Trophoblast cell (in vitro differentiated cells and primary cell): ENCODE results near the gene TIMP2.

ENCODE experiments used
- DNase-seq, 2 donors: peaks; one replicate each; pipeline ENCODE4 v3.0.0-alpha.2; 2016
- H2AFZ ChIP-seq: 2 replicates; pipeline ENCODE4 v1.6.1; 2013; ENCODE audit warnings: low read length, moderate library complexity, mild to moderate bottlenecking; ENCODE audit not compliant: insufficient read depth, poor library complexity
- H2AK5ac ChIP-seq: 2 replicates; pipeline ENCODE4 v1.6.1; 2013; ENCODE audit warnings: mild to moderate bottlenecking, low read length
- H2BK120ac ChIP-seq: 2 replicates; pipeline ENCODE4 v1.6.1; 2013; ENCODE audit warnings: low read length, mild to moderate bottlenecking, moderate library complexity; ENCODE audit not compliant: insufficient read depth, poor library complexity
- H2BK12ac ChIP-seq: 2 replicates; pipeline ENCODE4 v1.6.1; 2013; ENCODE audit warnings: mild to moderate bottlenecking, low read length, moderate library complexity
- H2BK5ac ChIP-seq: 2 replicates; pipeline ENCODE4 v1.6.1; 2013; ENCODE audit warnings: low read length, low read depth, moderate library complexity, mild to moderate bottlenecking; ENCODE audit not compliant: poor library complexity
- H3K14ac ChIP-seq: 2 replicates; pipeline ENCODE4 v1.6.1; 2013; ENCODE audit warnings: mild to moderate bottlenecking, low read length
- H3K18ac ChIP-seq: 2 replicates; pipeline ENCODE4 v1.6.1; 2013; ENCODE audit warnings: mild to moderate bottlenecking, low read length
- H3K23ac ChIP-seq: 2 replicates; pipeline ENCODE4 v1.6.1; 2013; ENCODE audit warnings: low read length
- H3K27ac ChIP-seq: 2 replicates; pipeline ENCODE4 v1.5.1; 2013; ENCODE audit warnings: low read depth, mild to moderate bottlenecking, inconsistent platforms, low read length, moderate library complexity
- H3K27me3 ChIP-seq: 2 replicates; pipeline ENCODE4 v1.6.1; 2013; ENCODE audit warnings: inconsistent platforms, mild to moderate bottlenecking, low read length, moderate library complexity; ENCODE audit not compliant: insufficient read depth
- H3K36me3 ChIP-seq, 2 experiments: 1 replicate in 1 of 2; 2 replicates in 1 of 2; pipeline ENCODE4 v1.6.1; 2013; ENCODE audit warnings: low read length in 2 of 2, mild to moderate bottlenecking in 2 of 2, moderate library complexity in 1 of 2; ENCODE audit not compliant: insufficient read depth in 2 of 2, control insufficient read depth in 1 of 2
- H3K4ac ChIP-seq: 2 replicates; pipeline ENCODE4 v1.6.1; 2013; ENCODE audit warnings: low read depth, mild to moderate bottlenecking, low read length, moderate library complexity
- H3K4me1 ChIP-seq, 2 experiments: 1 replicate in 1 of 2; 2 replicates in 1 of 2; pipeline ENCODE4 v1.6.1; 2013; ENCODE audit warnings: low read length in 2 of 2, mild to moderate bottlenecking in 2 of 2, moderate library complexity in 1 of 2; ENCODE audit not compliant: insufficient read depth in 2 of 2, control insufficient read depth in 1 of 2
- H3K4me2 ChIP-seq: 2 replicates; pipeline ENCODE4 v1.6.1; 2013; ENCODE audit warnings: inconsistent platforms, mild to moderate bottlenecking, low read length, moderate library complexity
- H3K4me3 ChIP-seq: 2 replicates; pipeline ENCODE4 v1.5.1; 2013; ENCODE audit warnings: mild to moderate bottlenecking, low read depth, low read length, inconsistent platforms
- H3K79me1 ChIP-seq: one replicate; pipeline ENCODE4 v1.6.1; 2013; ENCODE audit warnings: low read length
- H3K79me2 ChIP-seq: 2 replicates; pipeline ENCODE4 v1.6.1; 2013; ENCODE audit warnings: low read length, mild to moderate bottlenecking; ENCODE audit not compliant: control insufficient read depth, insufficient read depth, poor library complexity
- H3K9ac ChIP-seq: 2 replicates; pipeline ENCODE4 v1.6.1; 2013; ENCODE audit warnings: mild to moderate bottlenecking, low read length
- H3K9me3 ChIP-seq: 2 replicates; pipeline ENCODE4 v1.6.1; 2013; ENCODE audit warnings: low read depth, mild to moderate bottlenecking, control low read depth, inconsistent platforms, low read length; ENCODE audit not compliant: insufficient read depth
- H4K12ac ChIP-seq: 2 replicates; pipeline ENCODE4 v1.6.1; 2013; ENCODE audit warnings: low read depth, mild to moderate bottlenecking, low read length, moderate library complexity
- H4K8ac ChIP-seq: 2 replicates; pipeline ENCODE4 v1.6.1; 2013; ENCODE audit warnings: low read depth, mild to moderate bottlenecking, low read length, moderate library complexity
- H4K91ac ChIP-seq: one replicate; pipeline ENCODE4 v1.6.1; 2013; ENCODE audit warnings: low read depth, mild to moderate bottlenecking, low read length, moderate library complexity
- WGBS: extraction: QIAGEN DNeasy Blood & Tissue Kit; methylation state at CpG from one replicate; pipeline ENCODE4 v1.1.7; 2013; ENCODE audit warnings: missing lambda C conversion rate; ENCODE audit not compliant: insufficient read length, insufficient coverage; ENCODE audit errors: extremely low coverage; 5-methylcytosine and 5-hydroxymethylcytosine counted together

Gene TIMP2

DNA sequence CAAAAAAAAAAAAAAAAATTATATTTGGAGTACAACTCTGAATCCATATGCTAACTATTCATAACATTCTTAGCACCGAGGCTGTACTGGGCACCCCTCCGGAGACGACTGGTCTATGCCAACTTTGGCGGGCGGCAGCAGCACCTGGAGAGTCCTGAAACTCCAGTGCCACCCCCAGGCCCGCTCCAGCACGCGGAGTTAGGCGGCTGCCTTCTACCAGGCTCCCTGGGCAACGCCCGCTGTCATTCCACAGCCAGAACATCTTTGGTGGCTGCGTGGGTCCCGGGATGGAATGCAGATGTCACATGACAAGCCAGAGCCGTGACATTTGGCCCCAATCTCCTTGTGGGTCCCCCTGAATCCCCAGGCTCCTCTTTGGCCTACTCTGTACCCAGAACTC is 6.2 kb downstream of the TIMP2 start:
- no peak overlapping the region for H2AFZ ChIP-seq
- peak overlapping the region; percentile 1 for H3K4ac ChIP-seq
- H3K27ac ChIP-seq, result no peak overlapping the region
- no peak overlapping the region for H3K4me2 ChIP-seq
- peaks cover 3% of the 10 kb centered on the region for H3K9me3 ChIP-seq
- H3K9ac ChIP-seq, result no peak overlapping the region
- H2BK120ac ChIP-seq, result no peak overlapping the region
- no peak overlapping the region for H4K91ac ChIP-seq
- H3K79me1 ChIP-seq, result peaks cover 4% of the 10 kb centered on the region
- no peak overlapping the region for H2BK5ac ChIP-seq
- no peak for DNase-seq
- no peaks in the 10 kb centered on the region for H3K27me3 ChIP-seq
- H3K36me3 ChIP-seq, result peaks cover 4 to 7% of the 10 kb centered on the region in 2 experiments
- H2AK5ac ChIP-seq, result no peak overlapping the region
- H3K4me3 ChIP-seq, result no peak overlapping the region
- H4K12ac ChIP-seq, result no peak overlapping the region
- H3K14ac ChIP-seq, result no peak overlapping the region
- H3K4me1 ChIP-seq, result peaks cover 20 to 23% of the 10 kb centered on the region in 2 experiments
- peaks cover 13% of the 10 kb centered on the region for H3K79me2 ChIP-seq
- H3K18ac ChIP-seq, result no peak overlapping the region
- H3K23ac ChIP-seq, result no peak overlapping the region
- WGBS, result no CpG with 5 or more reads among the region's 14 CpGs
- no peak overlapping the region for H2BK12ac ChIP-seq
- no peak overlapping the region for H4K8ac ChIP-seq

DNA sequence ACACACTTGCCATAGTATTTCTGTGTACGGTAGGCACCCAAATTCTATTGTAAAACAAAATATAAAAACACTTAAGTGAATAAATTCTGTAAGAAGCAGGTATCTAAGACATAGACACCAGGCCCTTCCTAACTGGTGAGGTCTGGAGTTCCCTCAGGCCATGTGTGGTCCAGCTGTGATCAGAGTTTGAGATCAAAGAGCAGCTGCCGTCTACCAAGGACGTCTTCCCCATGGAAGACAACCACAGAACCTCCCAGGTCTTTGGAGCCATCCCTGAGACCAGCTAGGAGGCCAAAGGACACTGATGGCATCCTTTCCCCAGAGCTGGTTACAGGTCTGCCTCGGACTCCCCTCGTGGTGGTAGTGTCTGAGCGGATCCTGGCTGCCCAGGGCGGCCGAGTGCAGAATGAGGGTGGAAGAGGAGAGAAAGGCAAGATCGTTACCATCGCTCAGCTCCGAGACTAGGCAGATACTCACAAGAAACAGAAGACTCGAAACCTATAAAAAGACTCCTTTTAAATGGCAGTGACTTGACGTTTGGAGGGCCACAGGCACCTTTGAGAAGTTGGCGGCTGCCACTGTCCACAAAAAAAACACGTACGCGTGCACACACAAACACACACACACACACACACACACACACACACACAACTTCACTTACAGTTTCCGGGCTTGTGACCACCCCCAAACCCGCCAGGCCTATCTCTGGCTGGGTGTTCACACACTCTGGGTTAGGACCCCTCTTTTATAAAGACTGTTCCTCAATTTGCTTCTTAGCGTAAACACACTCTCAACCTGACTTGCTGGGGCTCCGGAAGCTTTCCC is 7.5 kb downstream of the TIMP2 start:
- Histone ChIP-seq H3K4me2 (no peak overlapping the region), H3K27ac (no peak overlapping the region), H2BK120ac (no peak overlapping the region), H4K12ac (no peak overlapping the region), H3K79me1 (peaks cover 4% of the 10 kb centered on the region), H2BK5ac (no peak overlapping the region), H2AFZ (no peak overlapping the region), H3K4me1 (peaks cover 14 to 15% of the 10 kb centered on the region in 2 experiments), H2AK5ac (no peak overlapping the region), H3K23ac (no peak overlapping the region), H2BK12ac (no peak overlapping the region), H3K9me3 (peaks cover 3% of the 10 kb centered on the region), H3K9ac (no peak overlapping the region), H3K18ac (peak overlapping the region; percentile 7), H3K79me2 (peaks cover 10% of the 10 kb centered on the region), H3K36me3 (peaks cover 6 to 7% of the 10 kb centered on the region in 2 experiments), H3K4me3 (no peak overlapping the region), H3K14ac (no peak overlapping the region), H4K91ac (no peak overlapping the region), H3K27me3 (no peaks in the 10 kb centered on the region), H4K8ac (no peak overlapping the region), H3K4ac (no peak overlapping the region)
- peak in 1 of 2 donors; percentile 51 for DNase-seq
- no CpG with 5 or more reads among the region's 21 CpGs for WGBS

DNA sequence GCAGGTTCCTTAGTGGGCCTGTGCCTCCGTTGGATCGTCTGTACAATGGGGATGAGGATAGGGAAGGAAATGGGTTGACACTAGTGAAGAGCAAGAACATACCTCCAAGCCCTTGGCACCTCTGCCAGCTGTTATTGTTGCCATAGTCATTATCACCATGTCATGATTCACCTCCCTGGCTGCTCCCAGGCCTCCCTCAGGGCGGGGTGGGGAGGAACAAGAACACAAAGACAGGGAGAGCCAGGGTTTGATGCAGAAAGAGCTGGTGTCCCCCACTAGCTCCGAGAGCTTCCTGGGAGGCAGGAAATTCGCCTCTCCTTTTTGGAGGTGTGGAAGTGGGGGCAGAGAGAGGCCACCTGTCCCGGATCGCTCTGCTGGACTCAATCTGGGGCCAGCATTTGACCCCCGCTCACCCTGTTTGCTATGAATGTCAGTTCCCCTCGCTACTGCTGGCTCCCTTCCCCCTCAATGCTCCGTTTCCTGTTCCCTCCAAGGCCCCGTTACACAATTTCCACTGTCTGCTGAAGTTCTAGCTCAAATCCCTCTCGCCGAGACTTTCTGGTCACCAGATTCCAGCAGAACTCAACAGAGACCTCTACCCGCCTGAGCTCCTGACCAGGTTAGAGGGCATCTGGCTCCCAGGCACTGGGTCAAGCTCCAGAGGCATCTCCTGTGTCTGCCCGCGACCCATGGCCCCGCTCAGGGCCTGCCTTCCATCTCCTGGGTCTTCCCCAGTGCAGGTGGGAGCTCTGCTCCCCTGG is 9.1 kb downstream of the TIMP2 start:
- no peak overlapping the region for H3K23ac ChIP-seq
- DNase-seq, result peak; percentile 43 to 65
- H3K14ac ChIP-seq, result no peak overlapping the region
- peaks cover 14% of the 10 kb centered on the region in 2 experiments for H3K4me1 ChIP-seq
- H3K79me1 ChIP-seq, result peaks cover 4% of the 10 kb centered on the region
- H2AFZ ChIP-seq, result no peak overlapping the region
- no peak overlapping the region for H4K91ac ChIP-seq
- H3K9me3 ChIP-seq, result peaks cover 3% of the 10 kb centered on the region
- peaks cover 4 to 6% of the 10 kb centered on the region in 2 experiments for H3K36me3 ChIP-seq
- H2BK120ac ChIP-seq, result no peak overlapping the region
- H2BK12ac ChIP-seq, result no peak overlapping the region
- no peak overlapping the region for H3K27ac ChIP-seq
- H3K4ac ChIP-seq, result peak overlapping the region; percentile 37
- H2BK5ac ChIP-seq, result no peak overlapping the region
- no peak overlapping the region for H4K8ac ChIP-seq
- no peak overlapping the region for H4K12ac ChIP-seq
- no peak overlapping the region for H3K4me3 ChIP-seq
- H3K18ac ChIP-seq, result peak overlapping the region; percentile 11
- H3K9ac ChIP-seq, result no peak overlapping the region
- peak overlapping the region; percentile 32 for H2AK5ac ChIP-seq
- WGBS, result no CpG with 5 or more reads among the region's 17 CpGs
- no peaks in the 10 kb centered on the region for H3K27me3 ChIP-seq
- H3K4me2 ChIP-seq, result no peak overlapping the region
- peaks cover 10% of the 10 kb centered on the region for H3K79me2 ChIP-seq

DNA sequence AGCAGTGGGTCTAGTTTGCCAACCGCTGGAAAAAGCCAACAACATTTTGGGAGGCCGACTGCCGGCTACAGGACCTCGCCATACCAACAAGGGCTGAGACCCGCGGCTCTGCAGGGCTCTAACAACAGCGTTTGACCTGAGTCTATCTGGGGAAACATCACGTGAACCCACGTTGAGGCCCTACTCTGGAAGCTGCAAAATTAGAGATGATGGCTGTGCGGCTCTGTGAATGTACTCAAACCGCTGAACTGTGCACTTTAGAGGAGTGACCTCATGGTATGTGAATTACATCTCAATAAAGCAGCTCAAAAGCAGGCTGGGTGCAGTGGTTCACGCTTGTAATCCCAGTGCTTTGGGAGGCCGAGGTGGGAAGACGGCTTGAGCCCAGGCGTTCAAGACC is 12.1 kb downstream of the TIMP2 start:
- H4K12ac ChIP-seq, result no peak overlapping the region
- H3K18ac ChIP-seq, result no peak overlapping the region
- H3K14ac ChIP-seq, result no peak overlapping the region
- H2BK120ac ChIP-seq, result no peak overlapping the region
- no peaks in the 10 kb centered on the region for H3K9me3 ChIP-seq
- H3K23ac ChIP-seq, result no peak overlapping the region
- no peak overlapping the region for H3K27ac ChIP-seq
- no peak overlapping the region for H3K4me2 ChIP-seq
- peaks cover 11 to 14% of the 10 kb centered on the region in 2 experiments for H3K4me1 ChIP-seq
- peak overlapping the region; percentile 20 for H2AFZ ChIP-seq
- no peak overlapping the region for H3K4ac ChIP-seq
- no peaks in the 10 kb centered on the region for H3K27me3 ChIP-seq
- H2BK5ac ChIP-seq, result no peak overlapping the region
- DNase-seq, result no peak
- H4K8ac ChIP-seq, result no peak overlapping the region
- no peak overlapping the region for H3K9ac ChIP-seq
- no peak overlapping the region for H2BK12ac ChIP-seq
- peaks cover 4% of the 10 kb centered on the region for H3K79me1 ChIP-seq
- H4K91ac ChIP-seq, result no peak overlapping the region
- peaks cover 2 to 6% of the 10 kb centered on the region in 2 experiments for H3K36me3 ChIP-seq
- H3K79me2 ChIP-seq, result peaks cover 7% of the 10 kb centered on the region
- no peak overlapping the region for H2AK5ac ChIP-seq
- no CpG with 5 or more reads among the region's 15 CpGs for WGBS
- no peak overlapping the region for H3K4me3 ChIP-seq
